ENCODE results near the gene CD274.
"Not testable (repeated sequence)": the region's sequence is repeated elsewhere in the genome, so short reads cannot be mapped to it uniquely, and the experiment has no call there.

The CD274 gene

DNA sequence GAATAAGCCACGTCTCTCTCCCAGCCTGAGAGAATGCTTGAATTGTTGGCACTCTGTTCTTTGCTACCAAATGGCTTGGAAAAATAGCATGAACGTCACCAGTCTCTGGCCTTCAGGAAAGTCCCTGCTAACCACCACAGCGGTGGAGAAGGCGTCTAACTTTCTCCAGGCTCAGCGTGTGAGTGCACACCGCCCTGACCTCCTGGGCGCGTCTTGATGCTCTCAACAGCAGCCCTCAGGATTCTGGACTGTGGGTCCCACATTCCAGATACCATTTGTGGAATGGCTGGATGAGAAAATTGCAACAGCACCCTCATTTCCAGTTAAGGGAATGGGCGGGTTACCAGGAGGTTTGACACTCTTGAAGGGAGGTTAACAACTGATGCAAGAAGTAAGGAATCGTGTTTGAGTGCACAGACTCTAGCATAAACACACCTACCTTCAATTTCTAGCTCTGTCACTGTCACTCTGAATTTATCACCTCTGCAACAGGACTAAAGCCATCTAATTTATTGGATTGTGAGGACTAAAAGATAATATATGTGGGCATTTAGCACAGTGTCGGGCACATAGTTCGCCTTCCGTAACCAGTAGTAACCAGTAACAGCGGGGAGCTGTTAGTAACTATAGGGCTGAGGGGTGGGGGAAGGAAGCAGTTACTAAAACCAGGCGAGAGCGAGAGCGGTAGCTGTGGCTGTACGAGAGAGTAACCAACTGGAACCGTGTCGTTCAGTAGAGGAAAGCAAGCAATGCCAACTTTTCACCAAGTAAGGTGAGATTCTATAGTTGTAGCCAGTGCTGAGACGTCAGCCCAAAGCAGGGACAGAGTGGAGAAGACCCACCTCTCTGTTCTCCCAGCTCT is 11.8 kb upstream of the CD274 start:
- no peak for DNase-seq

DNA sequence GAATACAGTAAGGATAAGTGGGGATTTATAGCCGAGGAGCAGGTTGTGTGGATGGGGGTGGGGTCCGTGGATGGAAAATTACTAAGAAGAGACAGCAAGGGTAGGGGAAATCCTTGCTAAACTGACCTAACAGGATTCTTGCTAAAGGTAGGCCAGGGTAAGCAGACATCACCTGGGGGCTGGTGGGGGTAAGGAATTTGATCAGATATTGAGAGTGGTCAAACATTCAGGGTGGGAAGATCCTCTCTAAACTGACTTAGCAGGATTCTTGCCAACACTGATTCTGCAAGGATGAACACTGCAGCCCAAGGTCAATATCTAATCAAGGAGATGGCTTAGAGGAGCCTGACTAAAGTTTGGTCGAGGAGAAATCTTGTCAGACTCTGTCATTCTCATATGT is 9.9 kb upstream of the CD274 start:
- DNase-seq, result no peak

DNA sequence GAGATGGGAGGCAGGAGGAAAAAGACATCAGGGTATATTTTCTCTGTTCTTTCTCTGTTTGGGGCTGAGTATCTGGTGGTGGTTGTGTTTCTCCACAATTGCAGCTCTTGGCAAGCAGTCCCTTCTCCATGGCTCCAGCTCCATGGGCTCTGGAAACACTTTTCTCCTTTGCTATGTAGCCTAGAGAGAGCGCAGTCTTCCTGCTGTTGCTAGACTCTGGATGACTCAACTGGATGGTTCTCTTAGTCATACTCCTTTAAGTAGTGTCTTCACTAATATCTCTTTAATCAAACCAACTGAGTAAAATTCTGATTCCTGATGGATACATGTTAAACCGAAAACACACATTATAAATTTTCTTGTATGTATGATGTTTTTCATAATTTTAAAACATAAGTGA is 9.3 kb upstream of the CD274 start:
- no peak for DNase-seq

- DNase-seq, result peak; percentile 4
Observed at GRCh38 chr9:5442400-5443011, 7.8 kb upstream of the CD274 start.

- no peak for DNase-seq
Observed at GRCh38 chr9:5443850-5444249, 6.5 kb upstream of the CD274 start.

- not testable (repeated sequence) for DNase-seq
Observed at GRCh38 chr9:5445096-5445495, 5.2 kb upstream of the CD274 start.

GRCh38 chr9:5445886-5446285 is 4.5 kb upstream of the CD274 start:
- DNase-seq, result no peak

DNA sequence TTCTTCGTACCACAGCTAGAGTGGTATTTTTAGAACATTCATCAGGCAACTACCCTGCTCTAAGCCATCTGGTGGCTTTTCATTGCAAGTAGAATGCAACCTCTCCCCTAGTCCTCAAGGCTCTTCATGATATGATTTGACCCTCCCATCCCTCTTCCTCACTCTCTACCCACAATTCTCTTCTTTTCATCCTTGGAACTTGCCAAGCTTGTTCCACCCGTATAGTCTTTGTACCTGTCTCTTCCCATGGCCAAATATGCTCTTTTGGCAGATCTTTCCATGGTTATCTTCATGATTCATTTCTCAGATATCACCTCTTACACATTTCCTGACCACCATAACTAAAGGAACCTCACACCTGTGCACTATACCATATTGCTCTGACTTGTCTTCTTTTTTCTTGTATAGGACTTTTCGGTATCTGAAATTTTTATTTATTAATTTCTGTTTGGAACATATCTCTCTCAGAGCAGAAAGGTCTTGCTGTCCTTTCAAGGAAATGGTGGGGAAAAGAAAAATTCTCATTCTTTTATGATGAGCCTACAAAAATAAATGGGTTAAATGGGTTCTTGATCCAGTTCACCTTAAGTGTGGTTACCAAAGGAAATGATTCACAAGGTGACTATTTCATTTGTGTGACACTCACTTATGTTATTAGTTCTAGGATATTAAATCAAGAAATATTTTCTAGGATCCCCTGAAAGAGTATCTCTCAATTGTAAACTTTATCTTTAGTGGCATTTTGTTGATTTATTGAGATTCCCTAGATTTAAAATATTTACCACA is 3.7 kb upstream of the CD274 start:
- no peak for DNase-seq

DNA sequence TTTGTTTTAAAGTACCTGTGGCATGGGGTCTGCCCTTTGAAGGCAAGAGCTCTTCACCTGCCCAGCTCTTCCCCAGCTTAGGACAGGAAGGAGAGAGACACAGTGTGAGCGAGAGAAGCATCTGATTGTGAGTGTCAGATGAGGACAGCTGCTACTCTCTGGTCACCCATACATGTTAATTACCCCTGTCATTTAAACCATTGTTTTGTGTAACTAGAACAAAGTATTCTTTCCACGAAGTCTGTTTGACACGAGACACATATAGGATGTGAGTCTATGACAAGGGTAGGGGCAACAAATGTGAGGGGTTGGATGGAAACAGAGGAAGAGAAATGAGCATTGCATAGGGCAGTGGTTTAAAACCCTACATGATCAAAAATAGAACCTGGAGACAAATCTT is 3.0 kb upstream of the CD274 start:
- DNase-seq, result no peak

GRCh38 chr9:5448016-5448415 is 2.3 kb upstream of the CD274 start:
- DNase-seq, result no peak

- DNase-seq, result no peak
Observed at GRCh38 chr9:5448461-5449435, 1.6 kb upstream of the CD274 start.

DNA sequence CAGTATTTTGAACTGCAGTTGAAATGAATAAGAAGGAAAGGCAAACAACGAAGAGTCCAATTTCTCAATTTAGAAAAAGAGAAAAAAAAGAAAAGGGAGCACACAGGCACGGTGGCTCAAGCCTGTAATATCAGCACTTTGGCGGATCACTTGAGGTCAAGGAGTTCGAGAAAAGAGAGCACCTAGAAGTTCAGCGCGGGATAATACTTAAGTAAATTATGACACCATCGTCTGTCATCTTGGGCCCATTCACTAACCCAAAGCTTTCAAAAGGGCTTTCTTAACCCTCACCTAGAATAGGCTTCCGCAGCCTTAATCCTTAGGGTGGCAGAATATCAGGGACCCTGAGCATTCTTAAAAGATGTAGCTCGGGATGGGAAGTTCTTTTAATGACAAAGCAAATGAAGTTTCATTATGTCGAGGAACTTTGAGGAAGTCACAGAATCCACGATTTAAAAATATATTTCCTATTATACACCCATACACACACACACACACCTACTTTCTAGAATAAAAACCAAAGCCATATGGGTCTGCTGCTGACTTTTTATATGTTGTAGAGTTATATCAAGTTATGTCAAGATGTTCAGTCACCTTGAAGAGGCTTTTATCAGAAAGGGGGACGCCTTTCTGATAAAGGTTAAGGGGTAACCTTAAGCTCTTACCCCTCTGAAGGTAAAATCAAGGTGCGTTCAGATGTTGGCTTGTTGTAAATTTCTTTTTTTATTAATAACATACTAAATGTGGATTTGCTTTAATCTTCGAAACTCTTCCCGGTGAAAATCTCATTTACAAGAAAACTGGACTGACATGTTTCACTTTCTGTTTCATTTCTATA is 602 bp upstream of the CD274 start:
- no peak for DNase-seq

GRCh38 chr9:5452286-5452609 is 1.9 kb downstream of the CD274 start:
- DNase-seq, result no peak

GRCh38 chr9:5453004-5453403 is 2.7 kb downstream of the CD274 start:
- no peak for DNase-seq

DNA sequence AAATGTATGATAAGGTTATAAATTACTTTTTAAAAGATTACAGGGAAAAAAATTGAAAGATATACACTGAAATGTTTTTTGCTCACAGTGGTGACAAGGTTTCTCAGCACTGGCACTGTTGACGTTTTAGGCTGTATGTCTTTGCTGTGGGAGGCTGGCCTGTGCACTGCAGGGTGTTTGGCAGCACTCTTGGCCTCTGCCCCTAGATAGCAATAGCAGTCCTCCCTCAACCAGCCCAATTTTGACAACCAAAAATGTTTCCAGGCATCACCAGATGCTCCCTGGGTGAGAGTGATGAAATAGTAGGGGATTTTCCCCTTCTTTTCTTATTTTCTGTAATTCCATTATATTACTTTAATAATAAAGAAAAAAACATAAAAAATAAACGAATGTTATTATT is 3.3 kb downstream of the CD274 start:
- DNase-seq, result no peak

DNA sequence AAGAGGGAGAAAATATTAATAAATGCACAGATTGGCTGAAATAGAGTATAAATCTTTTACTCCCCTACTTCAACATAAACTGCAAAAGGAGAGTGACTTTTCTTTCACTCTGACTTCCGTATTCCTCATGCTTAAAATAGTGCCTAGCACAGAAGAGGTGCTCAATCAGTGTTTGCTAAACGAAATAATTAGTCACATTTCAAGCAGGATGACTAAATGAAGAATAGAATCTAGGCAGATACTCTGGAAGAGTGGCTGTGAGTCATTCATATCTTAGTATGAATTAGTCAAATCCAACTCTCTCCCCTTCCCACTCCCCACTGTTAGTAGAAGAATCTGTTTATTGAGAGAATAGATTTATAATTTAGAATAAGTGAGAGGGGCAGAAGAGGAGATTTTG is 4.8 kb downstream of the CD274 start:
- no peak for DNase-seq

GRCh38 chr9:5459289-5459829 is 9.0 kb downstream of the CD274 start:
- no peak for DNase-seq

- DNase-seq, result no peak
Observed at GRCh38 chr9:5460157-5460556, 9.8 kb downstream of the CD274 start.

DNA sequence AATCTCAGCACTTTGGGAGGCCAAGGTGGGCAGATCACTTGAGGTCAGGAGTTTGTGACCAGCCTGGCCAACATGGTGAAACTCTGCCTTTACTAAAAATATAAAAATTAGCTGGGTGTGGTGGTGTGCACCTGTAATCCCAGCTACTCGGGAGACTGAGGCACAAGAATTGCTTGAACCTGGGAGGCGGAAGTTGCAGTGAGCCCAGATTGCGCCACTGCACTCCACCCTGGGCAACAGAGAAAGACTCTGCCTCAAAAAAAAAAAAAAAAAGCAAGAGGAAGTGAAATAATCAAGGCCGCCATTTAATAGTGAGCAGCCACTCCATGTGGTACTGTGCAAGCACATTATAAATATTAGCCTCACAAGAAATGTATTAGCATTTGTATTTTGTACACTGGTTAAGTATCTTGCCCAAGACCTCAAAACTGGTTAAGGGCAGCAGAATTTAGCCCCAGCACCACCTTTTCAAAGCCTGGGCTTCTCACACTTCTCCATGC is 14.5 kb downstream of the CD274 start:
- DNase-seq, result not testable (repeated sequence)

GRCh38 chr9:5466005-5466404 is 15.7 kb downstream of the CD274 start:
- no peak for DNase-seq

DNA sequence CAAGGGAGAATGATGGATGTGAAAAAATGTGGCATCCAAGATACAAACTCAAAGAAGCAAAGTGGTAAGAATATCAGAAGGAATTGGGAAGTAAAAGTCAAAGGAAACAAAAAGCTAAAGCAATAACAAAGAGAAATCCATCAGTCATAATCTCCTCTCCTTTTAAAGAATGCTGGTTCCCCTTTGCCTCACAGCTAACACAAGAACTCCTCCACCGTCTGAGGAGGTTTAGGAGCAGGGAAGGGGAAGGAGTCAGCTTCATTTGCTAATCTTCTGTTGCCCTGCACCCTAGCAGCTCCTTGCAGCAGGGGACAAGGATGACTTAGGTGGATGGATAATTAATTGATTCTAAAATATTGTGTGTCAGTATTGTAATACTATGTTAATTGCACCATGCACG is 16.4 kb downstream of the CD274 start:
- no peak for DNase-seq
